ENCODE data around the gene EQTN. TPM values are rescaled to one million over a fixed set of nuclear protein-coding genes. Genes with fewer than 3 reads are reported as not detected.
A peak's percentile ranks its signal among the peaks of the same experiment; 100 is the strongest.

Gene EQTN
- total RNA-seq, 1 experiment from 2014 or later: not detected

GRCh38 chr9:27293996-27294395, 3.0 kb downstream of the EQTN start:
- no peak for DNase-seq (ENCODE audit: low read depth)

GRCh38 chr9:27292659-27293405, 4.1 kb downstream of the EQTN start:
- no peak for DNase-seq (ENCODE audit: low read depth)

- no peak for DNase-seq (ENCODE audit: low read depth)
Observed at GRCh38 chr9:27291292-27291691, 5.7 kb downstream of the EQTN start.

GRCh38 chr9:27282269-27282668, 14.7 kb downstream of the EQTN start:
- DNase-seq (ENCODE audit: low read depth): no peak

- no peak for DNase-seq (ENCODE audit: low read depth)
Observed at GRCh38 chr9:27280860-27281259, 16.1 kb downstream of the EQTN start.

GRCh38 chr9:27280249-27280648, 16.7 kb downstream of the EQTN start:
- no peak for DNase-seq (ENCODE audit: low read depth)

GRCh38 chr9:27279611-27280010, 17.3 kb downstream of the EQTN start:
- DNase-seq (ENCODE audit: low read depth): no peak

- DNase-seq (ENCODE audit: low read depth): no peak
Observed at GRCh38 chr9:27278374-27278773, 18.6 kb downstream of the EQTN start.

GRCh38 chr9:27276193-27277030, 20.5 kb downstream of the EQTN start:
- peak; percentile 48 for DNase-seq (ENCODE audit: low read depth)

- DNase-seq (ENCODE audit: low read depth): no peak
Observed at GRCh38 chr9:27273186-27273585, 23.8 kb downstream of the EQTN start.

- DNase-seq (ENCODE audit: low read depth): no peak
Observed at GRCh38 chr9:27272103-27272502, 24.8 kb downstream of the EQTN start.

- DNase-seq (ENCODE audit: low read depth): no peak
Observed at GRCh38 chr9:27261517-27262211, 35.3 kb downstream of the EQTN start.

- no peak for DNase-seq (ENCODE audit: low read depth)
Observed at GRCh38 chr9:27260789-27261516, 36.0 kb downstream of the EQTN start.

GRCh38 chr9:27258662-27259061, 38.3 kb downstream of the EQTN start:
- DNase-seq (ENCODE audit: low read depth): no peak

GRCh38 chr9:27248702-27249101, 48.2 kb downstream of the EQTN start:
- DNase-seq (ENCODE audit: low read depth): no peak

GRCh38 chr9:27247756-27248155, 49.2 kb downstream of the EQTN start:
- DNase-seq (ENCODE audit: low read depth): peak; percentile 88

GRCh38 chr9:27239648-27240047, 57.3 kb downstream of the EQTN start:
- DNase-seq (ENCODE audit: low read depth): peak; percentile 8

Other genes with a start within 250 kb of the EQTN start
- 9.3 and 11.3 TPM in 2 replicates for gene TEK, start 187.9 kb downstream of the EQTN start, total RNA-seq (2014; rRNA removed; shearing (Covaris generic))
- not detected in 2 replicates for gene IFNK, start 227.1 kb upstream of the EQTN start, total RNA-seq (2014; rRNA removed; shearing (Covaris generic))
- gene MOB3B, start 232.7 kb upstream of the EQTN start, total RNA-seq (2014; rRNA removed; shearing (Covaris generic)): 0.83 and 0.91 TPM in 2 replicates